ENCODE measurements around the gene FTO. TPM values are rescaled to one million over a fixed set of nuclear protein-coding genes. Genes with fewer than 3 reads are reported as not detected.
A peak's percentile ranks its signal among the peaks of the same experiment; 100 is the strongest.

Gene FTO
- total RNA-seq, 1 experiment from 2014 or later, result 57.4 TPM

- H3K4me3 Mint-ChIP-seq, result 0 out of 2 replicates have a peak overlapping the region, but pooled peaks have one; percentile 22
- H3K36me3 Mint-ChIP-seq, result no peaks in the 10 kb centered on the region
- ChIA-PET CTCF (no interaction called here), POLR2A (no interaction called here)
- H3K9me3 Mint-ChIP-seq, result no peaks in the 10 kb centered on the region
- H3K27me3 Mint-ChIP-seq (ENCODE audit: low read depth), result peaks cover 3% of the 10 kb centered on the region; the same call in 1 of the 2 replicates
- TF ChIP-seq ZNF671 (CRISPR knock-in tag; IDR thresholded peaks at IDR 0.05), result no peak
- TF ChIP-seq GABPB1 (CRISPR knock-in tag; IDR thresholded peaks at IDR 0.05), result peak; percentile 77
- H3K27ac Mint-ChIP-seq, result no peak overlapping the region
- peaks cover 54% of the 10 kb centered on the region for H3K4me1 Mint-ChIP-seq
- peak; percentile 89 for ATAC-seq
- peak; percentile 69 for DNase-seq (ENCODE audit: low spot score)
Measured at GRCh38 chr16:54176376-54176901, 472.5 kb downstream of the FTO start.

DNA sequence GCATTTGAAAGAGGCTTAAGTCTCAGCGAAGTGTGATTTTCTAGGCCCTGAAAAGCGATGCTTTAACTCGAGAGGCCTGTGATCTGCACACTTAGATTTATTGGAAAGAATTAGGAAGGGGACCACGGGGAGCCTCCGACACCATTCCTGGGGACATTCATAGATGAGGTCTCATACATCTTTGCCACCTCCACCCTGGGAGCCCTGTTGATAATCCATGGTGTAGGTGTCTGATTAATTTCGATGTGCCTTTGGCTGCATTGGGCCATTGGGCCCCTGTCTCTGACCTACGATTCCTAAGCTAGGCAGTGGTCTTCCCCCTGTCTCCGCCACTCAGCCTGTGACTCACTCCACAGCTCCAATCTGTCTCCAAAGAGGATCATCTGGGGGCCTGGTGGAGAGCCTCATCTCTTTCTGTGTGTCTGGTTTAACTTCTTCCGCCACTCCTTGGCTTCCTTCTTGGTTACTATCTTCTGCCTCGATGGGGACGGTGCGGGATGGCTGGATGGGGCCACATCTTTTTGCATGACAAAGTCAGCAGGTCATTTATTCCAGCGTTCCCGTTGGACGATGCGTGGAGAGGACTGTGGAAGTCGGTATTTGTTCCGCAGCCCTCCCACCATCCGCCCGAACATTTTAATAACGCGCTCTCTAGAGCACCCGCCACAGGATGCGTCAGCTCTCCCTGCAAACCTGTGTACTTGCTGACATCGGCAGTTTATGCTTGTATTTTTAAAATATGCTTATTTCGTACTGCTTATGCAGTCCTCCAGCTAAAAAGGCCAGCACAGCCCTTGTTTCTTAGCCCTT is 473.3 kb downstream of the FTO start:
- no peak for ATAC-seq
- CTCF ChIA-PET, result no interaction called here
- Mint-ChIP-seq H3K36me3 (no peaks in the 10 kb centered on the region), H3K27me3 (ENCODE audit: low read depth) (peaks cover 3% of the 10 kb centered on the region; the same call in 1 of the 2 replicates), H3K4me3 (0 out of 2 replicates have a peak overlapping the region, but pooled peaks have one; percentile 22), H3K4me1 (peaks cover 46% of the 10 kb centered on the region), H3K9me3 (peaks cover 3% of the 10 kb centered on the region), H3K27ac (no peak overlapping the region)
- no peak for DNase-seq (ENCODE audit: low spot score)
- POLR2A ChIA-PET, result no interaction called here
- no peak for TF ChIP-seq ZNF423 (CRISPR knock-in tag; IDR thresholded peaks at IDR 0.05)
- no peak for TF ChIP-seq PRRX2 (CRISPR knock-in tag; IDR thresholded peaks at IDR 0.05)
- no peak for TF ChIP-seq SOX15 (CRISPR knock-in tag; IDR thresholded peaks at IDR 0.05)
- no peak for TF ChIP-seq ERG (CRISPR knock-in tag; IDR thresholded peaks at IDR 0.05)
- TF ChIP-seq CREB1 (CRISPR knock-in tag; IDR thresholded peaks at IDR 0.05), result no peak
- TF ChIP-seq ATF2 (CRISPR knock-in tag; IDR thresholded peaks at IDR 0.05; ENCODE audit: borderline replicate concordance, low read depth), result no peak
- TF ChIP-seq HMGA2 (CRISPR knock-in tag; IDR thresholded peaks at IDR 0.05), result no peak
- TF ChIP-seq ZNF138 (CRISPR knock-in tag; conservative IDR thresholded peaks at IDR 0.05), result no peak
- no peak for TF ChIP-seq RORB (CRISPR knock-in tag; IDR thresholded peaks at IDR 0.05)
- TF ChIP-seq JUN (CRISPR knock-in tag; IDR thresholded peaks at IDR 0.05), result no peak
- TF ChIP-seq GABPB1 (CRISPR knock-in tag; IDR thresholded peaks at IDR 0.05), result no peak
- TF ChIP-seq NFYB (CRISPR knock-in tag; conservative IDR thresholded peaks at IDR 0.05; ENCODE audit: low read depth), result no peak
- no peak for TF ChIP-seq NFATC4 (CRISPR knock-in tag; IDR thresholded peaks at IDR 0.05)
- TF ChIP-seq MXD4 (CRISPR knock-in tag; IDR thresholded peaks at IDR 0.05; ENCODE audit: borderline replicate concordance), result no peak
- TF ChIP-seq ZNF512 (CRISPR knock-in tag; IDR thresholded peaks at IDR 0.05; ENCODE audit: borderline replicate concordance), result no peak
- TF ChIP-seq, protein P1, sequence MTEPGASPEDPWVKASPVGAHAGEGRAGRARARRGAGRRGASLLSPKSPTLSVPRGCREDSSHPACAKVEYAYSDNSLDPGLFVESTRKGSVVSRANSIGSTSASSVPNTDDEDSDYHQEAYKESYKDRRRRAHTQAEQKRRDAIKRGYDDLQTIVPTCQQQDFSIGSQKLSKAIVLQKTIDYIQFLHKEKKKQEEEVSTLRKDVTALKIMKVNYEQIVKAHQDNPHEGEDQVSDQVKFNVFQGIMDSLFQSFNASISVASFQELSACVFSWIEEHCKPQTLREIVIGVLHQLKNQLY (CRISPR knock-in tag; IDR thresholded peaks at IDR 0.05), result no peak

GRCh38 chr16:54177862-54178477 is 474.0 kb downstream of the FTO start:
- no peaks in the 10 kb centered on the region for H3K36me3 Mint-ChIP-seq
- H3K27me3 Mint-ChIP-seq (ENCODE audit: low read depth), result peaks cover 3% of the 10 kb centered on the region; the same call in 1 of the 2 replicates
- H3K9me3 Mint-ChIP-seq, result peaks cover 6% of the 10 kb centered on the region
- ChIA-PET CTCF (no interaction called here), POLR2A (no interaction called here)
- H3K4me3 Mint-ChIP-seq, result no peak overlapping the region
- no peak overlapping the region for H3K27ac Mint-ChIP-seq
- ATAC-seq (no peak), DNase-seq (ENCODE audit: low spot score) (no peak)
- peaks cover 42% of the 10 kb centered on the region for H3K4me1 Mint-ChIP-seq
- TF ChIP-seq STAT6 (CRISPR knock-in tag; conservative IDR thresholded peaks at IDR 0.05; ENCODE audit: low read depth) (no peak), RORB (CRISPR knock-in tag; IDR thresholded peaks at IDR 0.05) (no peak), GABPB1 (CRISPR knock-in tag; IDR thresholded peaks at IDR 0.05) (no peak), NFE2L1 (CRISPR knock-in tag; IDR thresholded peaks at IDR 0.05) (no peak), TEAD4 (CRISPR knock-in tag; IDR thresholded peaks at IDR 0.05) (no peak), GTF2I (CRISPR knock-in tag; conservative IDR thresholded peaks at IDR 0.05) (no peak)
